Upper lobe of right lung (tissue), 1 donor: ENCODE measurements around the gene TIGD6. TPM values are rescaled to one million over a fixed set of nuclear protein-coding genes. Genes with fewer than 3 reads are reported as not detected.

Experiments
- ATAC-seq: fragments of 200-7000 bp; cut with Tn5 transposase; one replicate; pipeline ENCODE4 v1.9.1; 2020; ENCODE audit warnings: mild to moderate bottlenecking, moderate library complexity
- DNase-seq: peaks from one replicate; pipeline ENCODE4 v3.0.0-alpha.2; 2020
- H3K27ac ChIP-seq: fragments of 200-600 bp; one replicate; pipeline ENCODE4 v1.8.0; 2022
- H3K27me3 ChIP-seq: fragments of 200-600 bp; one replicate; pipeline ENCODE4 v1.8.0; 2022; ENCODE audit warnings: mild to moderate bottlenecking
- H3K36me3 ChIP-seq: fragments of 200-600 bp; one replicate; pipeline ENCODE4 v1.8.0; 2022
- H3K4me1 ChIP-seq: fragments of 200-600 bp; one replicate; pipeline ENCODE4 v1.8.0; 2022
- H3K4me3 ChIP-seq: fragments of 200-600 bp; one replicate; pipeline ENCODE4 v1.8.0; 2022; ENCODE audit warnings: mild to moderate bottlenecking
- H3K9me3 ChIP-seq: fragments of 200-600 bp; one replicate; pipeline ENCODE4 v1.8.0; 2022
- intact Hi-C: fragments of 100-400 bp; cut with DNase I; formaldehyde crosslinking; loops from one replicate; pipeline ENCODE4 v1.11.0; 2022
- total RNA-seq: library from RNA; stranded (reverse); fragmentation: NEBNext Ultra II Directional; extraction: Animal tissue kit (Norgen Biotek cat#: 25700); gene quantifications from one replicate; pipeline ENCODE4 v1.2.1, GENCODE V29; 2021
- TF ChIP-seq, protein P1 (sequence below): fragments of 200-600 bp; IDR thresholded peaks from one replicate; pipeline ENCODE4 v1.8.0; 2022; ENCODE audit warnings: antibody characterized with exemption
- donor health status: DM: no; HTN: yes; CAD: no; lungs with severe emphysema.

Gene TIGD6
- total RNA-seq, 1 donor from 2014 or later = 4.0 TPM

DNA sequence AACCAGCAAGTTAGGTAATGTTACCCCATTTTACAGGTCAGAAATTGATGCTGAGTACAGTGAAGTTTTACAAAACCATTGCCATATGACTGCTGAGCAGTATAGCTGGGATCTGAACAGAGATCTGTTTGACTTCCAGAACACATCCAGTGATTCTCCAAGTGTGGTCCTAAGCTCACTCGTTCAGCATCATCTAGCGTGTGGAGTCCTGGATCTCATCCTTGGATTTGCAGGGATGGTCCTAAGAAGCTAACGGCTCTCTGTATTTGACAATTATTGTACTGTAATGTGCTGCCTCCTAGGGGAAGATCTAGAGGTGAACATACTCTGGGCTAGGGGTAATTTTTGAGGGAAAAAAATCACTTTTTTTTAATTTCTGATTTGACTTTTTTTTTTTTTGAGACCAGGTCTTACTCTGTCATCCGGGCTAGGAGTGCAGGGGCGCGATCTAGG is 38.5 kb downstream of the TIGD6 start:
- intact Hi-C loops = loop anchor here (10.0 kb wide), 1 partner anchor 327 kb away; no protein-coding TSS in a partner anchor
- DNase-seq = no peak
- H3K4me1 ChIP-seq = peaks cover 10% of the 10 kb centered on the region
- no peaks in the 10 kb centered on the region for H3K36me3 ChIP-seq
- no peak for ATAC-seq
- TF ChIP-seq, protein P1, sequence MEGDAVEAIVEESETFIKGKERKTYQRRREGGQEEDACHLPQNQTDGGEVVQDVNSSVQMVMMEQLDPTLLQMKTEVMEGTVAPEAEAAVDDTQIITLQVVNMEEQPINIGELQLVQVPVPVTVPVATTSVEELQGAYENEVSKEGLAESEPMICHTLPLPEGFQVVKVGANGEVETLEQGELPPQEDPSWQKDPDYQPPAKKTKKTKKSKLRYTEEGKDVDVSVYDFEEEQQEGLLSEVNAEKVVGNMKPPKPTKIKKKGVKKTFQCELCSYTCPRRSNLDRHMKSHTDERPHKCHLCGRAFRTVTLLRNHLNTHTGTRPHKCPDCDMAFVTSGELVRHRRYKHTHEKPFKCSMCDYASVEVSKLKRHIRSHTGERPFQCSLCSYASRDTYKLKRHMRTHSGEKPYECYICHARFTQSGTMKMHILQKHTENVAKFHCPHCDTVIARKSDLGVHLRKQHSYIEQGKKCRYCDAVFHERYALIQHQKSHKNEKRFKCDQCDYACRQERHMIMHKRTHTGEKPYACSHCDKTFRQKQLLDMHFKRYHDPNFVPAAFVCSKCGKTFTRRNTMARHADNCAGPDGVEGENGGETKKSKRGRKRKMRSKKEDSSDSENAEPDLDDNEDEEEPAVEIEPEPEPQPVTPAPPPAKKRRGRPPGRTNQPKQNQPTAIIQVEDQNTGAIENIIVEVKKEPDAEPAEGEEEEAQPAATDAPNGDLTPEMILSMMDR = peak; percentile 45
- no peak overlapping the region for H3K27ac ChIP-seq
- H3K27me3 ChIP-seq = no peaks in the 10 kb centered on the region
- no peaks in the 10 kb centered on the region for H3K9me3 ChIP-seq
- H3K4me3 ChIP-seq = peak overlapping the region; percentile 76

- ATAC-seq = no peak
- peak overlapping the region; percentile 76 for H3K4me3 ChIP-seq
- intact Hi-C loops = loop anchor here (10.0 kb wide), 1 partner anchor 326 kb away; no protein-coding TSS in a partner anchor
- TF ChIP-seq, protein P1 = no peak
- H3K27ac ChIP-seq = peak overlapping the region; percentile 96
- no peaks in the 10 kb centered on the region for H3K36me3 ChIP-seq
- DNase-seq = no peak
- H3K27me3 ChIP-seq = no peaks in the 10 kb centered on the region
- no peaks in the 10 kb centered on the region for H3K9me3 ChIP-seq
- H3K4me1 ChIP-seq = peaks cover 10% of the 10 kb centered on the region
Measured at GRCh38 chr5:149961186-149961685, 39.2 kb downstream of the TIGD6 start.

- H3K9me3 ChIP-seq = no peaks in the 10 kb centered on the region
- H3K27me3 ChIP-seq = no peaks in the 10 kb centered on the region
- TF ChIP-seq, protein P1 = no peak
- peak; percentile 99 for ATAC-seq
- peak; percentile 99 for DNase-seq
- peak within 1 kb of the TSS; percentile 76 for H3K4me3 ChIP-seq
- peaks cover 10% of the 10 kb centered on the region for H3K4me1 ChIP-seq
- H3K36me3 ChIP-seq = no peaks in the 10 kb centered on the region
- H3K27ac ChIP-seq = peak within 1 kb of the TSS; percentile 96
- intact Hi-C loops = loop anchor here (10.0 kb wide), 1 partner anchor 326 kb away; no protein-coding TSS in a partner anchor
Measured at GRCh38 chr5:149960272-149961185, 39.9 kb downstream of the TIGD6 start, which contains the start of gene SLC26A2. SLC26A2 (plus strand) TSS chr5:149960758; CDS start chr5:149977653, 16,895 bp downstream.

DNA sequence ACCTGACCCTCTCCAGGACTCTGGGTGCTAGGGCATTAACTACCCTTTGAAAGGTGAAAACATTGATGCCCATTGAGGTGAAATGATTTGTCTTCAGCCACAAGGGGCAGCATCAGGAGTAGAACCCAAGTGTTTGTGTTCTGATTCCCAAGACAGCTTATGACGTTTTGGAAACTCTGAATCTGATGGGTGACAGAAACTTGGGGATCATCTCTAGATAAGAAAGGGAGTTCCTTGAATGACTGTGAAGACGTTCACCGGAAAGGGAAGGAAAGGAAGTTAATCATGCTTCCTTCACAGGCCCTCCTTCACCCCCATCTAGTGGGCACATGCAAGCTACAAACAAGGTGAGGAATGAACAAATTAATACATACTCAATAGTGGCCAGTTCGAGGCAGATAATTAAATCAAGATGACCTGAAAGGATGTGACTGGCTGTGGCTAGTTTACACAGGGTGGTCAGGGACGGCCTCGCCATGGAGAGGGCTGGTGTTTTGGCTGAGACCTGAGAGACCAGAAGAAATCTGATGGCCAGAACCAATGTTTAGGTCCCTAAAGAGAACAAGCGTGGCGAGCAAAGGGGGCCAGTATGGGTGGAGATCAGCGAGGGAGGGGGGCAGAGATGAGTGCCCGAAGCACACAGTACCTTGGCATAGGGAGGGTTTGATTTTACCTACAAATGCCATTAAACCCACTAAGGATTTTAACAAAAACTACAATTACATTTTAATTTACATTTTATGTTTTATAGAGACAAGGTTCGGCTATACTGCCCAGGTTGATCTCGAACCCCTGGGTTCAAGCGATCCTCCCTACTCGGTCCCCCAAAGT is 40.8 kb downstream of the TIGD6 start:
- intact Hi-C loops = loop anchor here (10.0 kb wide), 1 partner anchor 325 kb away; no protein-coding TSS in a partner anchor
- H3K4me3 ChIP-seq = peak overlapping the region; percentile 76
- no peak for DNase-seq

More for the DNA sequence above, 40.8 kb downstream of the TIGD6 start:
- no peaks in the 10 kb centered on the region for H3K36me3 ChIP-seq
- ATAC-seq = peak; percentile 1
- H3K4me1 ChIP-seq = peaks cover 10% of the 10 kb centered on the region
- peak overlapping the region; percentile 96 for H3K27ac ChIP-seq
- H3K9me3 ChIP-seq = no peaks in the 10 kb centered on the region
- no peaks in the 10 kb centered on the region for H3K27me3 ChIP-seq
- TF ChIP-seq, protein P1 = peak; percentile 51
